Measurements from ENCODE around the gene BBOX1. TPM values are rescaled to one million over a fixed set of nuclear protein-coding genes. Genes with fewer than 3 reads are reported as not detected.

Gene BBOX1
- total and polyA plus RNA-seq, 5 donors from 2014 or later = not detected

- no peaks in the 10 kb centered on the region for H3K4me1 Mint-ChIP-seq
- peaks cover 2 to 23% (median 8%) of the 10 kb centered on the region in 7 donors for H3K9me3 Mint-ChIP-seq
- H3K4me3 Mint-ChIP-seq = no peak overlapping the region
- Histone ChIP-seq H3K9me3 (ENCODE audit: control insufficient read depth in 2 of 2, low read length in 2 of 2) (no peaks in the 10 kb centered on the region), H3K27me3 (ENCODE audit: control insufficient read depth, insufficient read depth, low read length) (no peaks in the 10 kb centered on the region), H3K36me3 (ENCODE audit: control insufficient read depth, insufficient read depth, low read length) (no peaks in the 10 kb centered on the region), H3K4me1 (ENCODE audit: control insufficient read depth, insufficient read depth, low read length, poor library complexity, severe bottlenecking) (no peaks in the 10 kb centered on the region), H3K4me3 (ENCODE audit: low read depth, low read length) (no peak overlapping the region), H3K27ac (ENCODE audit: insufficient read depth, low read length, poor library complexity, severe bottlenecking) (no peak overlapping the region)
- H3K27ac Mint-ChIP-seq = peak overlapping the region in 1 of 3 donors; percentile 22
- ATAC-seq (ENCODE audit: low read depth in 2 of 2) (no peak), DNase-seq (no peak)
- H3K27me3 Mint-ChIP-seq = no peaks in the 10 kb centered on the region
- H3K36me3 Mint-ChIP-seq = no peaks in the 10 kb centered on the region
These were observed 35.5 kb downstream of the BBOX1 start for GRCh38 chr11:27076121-27076589.

GRCh38 chr11:27081056-27081455 is 40.4 kb downstream of the BBOX1 start:
- DNase-seq (no peak), ATAC-seq (ENCODE audit: low read depth in 2 of 2) (no peak)
- Mint-ChIP-seq H3K9me3 (peaks cover 2 to 14% (median 5%) of the 10 kb centered on the region in 7 donors), H3K27ac (no peak overlapping the region), H3K4me1 (no peaks in the 10 kb centered on the region), H3K36me3 (no peaks in the 10 kb centered on the region), H3K27me3 (no peaks in the 10 kb centered on the region), H3K4me3 (no peak overlapping the region)
- no peaks in the 10 kb centered on the region for H3K27me3 ChIP-seq (ENCODE audit: control insufficient read depth, insufficient read depth, low read length)
- H3K4me3 ChIP-seq (ENCODE audit: low read depth, low read length) = no peak overlapping the region
- H3K9me3 ChIP-seq (ENCODE audit: control insufficient read depth in 2 of 2, low read length in 2 of 2) = no peaks in the 10 kb centered on the region
- H3K36me3 ChIP-seq (ENCODE audit: control insufficient read depth, insufficient read depth, low read length) = no peaks in the 10 kb centered on the region
- no peak overlapping the region for H3K27ac ChIP-seq (ENCODE audit: insufficient read depth, low read length, poor library complexity, severe bottlenecking)
- no peaks in the 10 kb centered on the region for H3K4me1 ChIP-seq (ENCODE audit: control insufficient read depth, insufficient read depth, low read length, poor library complexity, severe bottlenecking)

- peaks cover 1% of the 10 kb centered on the region for H3K27me3 Mint-ChIP-seq
- H3K27ac ChIP-seq (ENCODE audit: insufficient read depth, low read length, poor library complexity, severe bottlenecking) = no peak overlapping the region
- peaks cover 2 to 15% (median 4%) of the 10 kb centered on the region in 7 donors for H3K9me3 Mint-ChIP-seq
- H3K9me3 ChIP-seq (ENCODE audit: control insufficient read depth in 2 of 2, low read length in 2 of 2) = no peaks in the 10 kb centered on the region
- H3K36me3 Mint-ChIP-seq = no peaks in the 10 kb centered on the region
- H3K27ac Mint-ChIP-seq = no peak overlapping the region
- no peak overlapping the region for H3K4me3 ChIP-seq (ENCODE audit: low read depth, low read length)
- DNase-seq (no peak), ATAC-seq (ENCODE audit: low read depth in 2 of 2) (no peak)
- no peaks in the 10 kb centered on the region for H3K4me1 Mint-ChIP-seq
- no peak overlapping the region for H3K4me3 Mint-ChIP-seq
- no peaks in the 10 kb centered on the region for H3K4me1 ChIP-seq (ENCODE audit: control insufficient read depth, insufficient read depth, low read length, poor library complexity, severe bottlenecking)
- no peaks in the 10 kb centered on the region for H3K36me3 ChIP-seq (ENCODE audit: control insufficient read depth, insufficient read depth, low read length)
- no peaks in the 10 kb centered on the region for H3K27me3 ChIP-seq (ENCODE audit: control insufficient read depth, insufficient read depth, low read length)
These were observed 42.6 kb downstream of the BBOX1 start for GRCh38 chr11:27083241-27083640.

- H3K36me3 ChIP-seq (ENCODE audit: control insufficient read depth, insufficient read depth, low read length) = no peaks in the 10 kb centered on the region
- H3K4me3 Mint-ChIP-seq = no peak overlapping the region
- no peak overlapping the region for H3K27ac ChIP-seq (ENCODE audit: insufficient read depth, low read length, poor library complexity, severe bottlenecking)
- H3K27ac Mint-ChIP-seq = no peak overlapping the region
- no peak for DNase-seq
- no peak for ATAC-seq (ENCODE audit: low read depth in 2 of 2)
- H3K27me3 ChIP-seq (ENCODE audit: control insufficient read depth, insufficient read depth, low read length) = no peaks in the 10 kb centered on the region
- H3K4me1 ChIP-seq (ENCODE audit: control insufficient read depth, insufficient read depth, low read length, poor library complexity, severe bottlenecking) = no peaks in the 10 kb centered on the region
- no peaks in the 10 kb centered on the region for H3K9me3 ChIP-seq (ENCODE audit: control insufficient read depth in 2 of 2, low read length in 2 of 2)
- H3K27me3 Mint-ChIP-seq = peaks cover 4% of the 10 kb centered on the region
- H3K36me3 Mint-ChIP-seq = no peaks in the 10 kb centered on the region
- peaks cover 1 to 10% (median 4%) of the 10 kb centered on the region in 7 donors for H3K9me3 Mint-ChIP-seq
- H3K4me3 ChIP-seq (ENCODE audit: low read depth, low read length) = no peak overlapping the region
- H3K4me1 Mint-ChIP-seq = no peaks in the 10 kb centered on the region
These were observed 43.2 kb downstream of the BBOX1 start for GRCh38 chr11:27083782-27084181.

GRCh38 chr11:27084518-27084917 is 43.9 kb downstream of the BBOX1 start:
- Mint-ChIP-seq H3K36me3 (no peaks in the 10 kb centered on the region), H3K27me3 (peaks cover 4% of the 10 kb centered on the region), H3K27ac (no peak overlapping the region), H3K4me3 (no peak overlapping the region), H3K9me3 (peaks cover 1 to 9% (median 6%) of the 10 kb centered on the region in 7 donors), H3K4me1 (no peaks in the 10 kb centered on the region)
- H3K36me3 ChIP-seq (ENCODE audit: control insufficient read depth, insufficient read depth, low read length) = no peaks in the 10 kb centered on the region
- no peaks in the 10 kb centered on the region for H3K9me3 ChIP-seq (ENCODE audit: control insufficient read depth in 2 of 2, low read length in 2 of 2)
- no peak for ATAC-seq (ENCODE audit: low read depth in 2 of 2)
- H3K27me3 ChIP-seq (ENCODE audit: control insufficient read depth, insufficient read depth, low read length) = no peaks in the 10 kb centered on the region
- no peak overlapping the region for H3K27ac ChIP-seq (ENCODE audit: insufficient read depth, low read length, poor library complexity, severe bottlenecking)
- H3K4me1 ChIP-seq (ENCODE audit: control insufficient read depth, insufficient read depth, low read length, poor library complexity, severe bottlenecking) = no peaks in the 10 kb centered on the region
- no peak for DNase-seq
- H3K4me3 ChIP-seq (ENCODE audit: low read depth, low read length) = no peak overlapping the region

GRCh38 chr11:27085111-27085510 is 44.5 kb downstream of the BBOX1 start:
- Mint-ChIP-seq H3K27ac (no peak overlapping the region), H3K9me3 (peaks cover 3 to 15% (median 7%) of the 10 kb centered on the region in 7 donors), H3K27me3 (peaks cover 4% of the 10 kb centered on the region), H3K36me3 (no peaks in the 10 kb centered on the region), H3K4me3 (no peak overlapping the region), H3K4me1 (no peaks in the 10 kb centered on the region)
- ATAC-seq (ENCODE audit: low read depth in 2 of 2) = no peak
- H3K36me3 ChIP-seq (ENCODE audit: control insufficient read depth, insufficient read depth, low read length) = no peaks in the 10 kb centered on the region
- H3K27ac ChIP-seq (ENCODE audit: insufficient read depth, low read length, poor library complexity, severe bottlenecking) = no peak overlapping the region
- DNase-seq = no peak
- no peaks in the 10 kb centered on the region for H3K9me3 ChIP-seq (ENCODE audit: control insufficient read depth in 2 of 2, low read length in 2 of 2)
- H3K4me3 ChIP-seq (ENCODE audit: low read depth, low read length) = no peak overlapping the region
- H3K4me1 ChIP-seq (ENCODE audit: control insufficient read depth, insufficient read depth, low read length, poor library complexity, severe bottlenecking) = no peaks in the 10 kb centered on the region
- no peaks in the 10 kb centered on the region for H3K27me3 ChIP-seq (ENCODE audit: control insufficient read depth, insufficient read depth, low read length)

- no peak overlapping the region for H3K4me3 ChIP-seq (ENCODE audit: low read depth, low read length)
- Mint-ChIP-seq H3K4me1 (no peaks in the 10 kb centered on the region), H3K36me3 (no peaks in the 10 kb centered on the region), H3K4me3 (no peak overlapping the region), H3K27ac (no peak overlapping the region), H3K9me3 (peaks cover 3 to 20% (median 10%) of the 10 kb centered on the region in 7 donors), H3K27me3 (peaks cover 4% of the 10 kb centered on the region)
- no peaks in the 10 kb centered on the region for H3K27me3 ChIP-seq (ENCODE audit: control insufficient read depth, insufficient read depth, low read length)
- H3K9me3 ChIP-seq (ENCODE audit: control insufficient read depth in 2 of 2, low read length in 2 of 2) = no peaks in the 10 kb centered on the region
- H3K27ac ChIP-seq (ENCODE audit: insufficient read depth, low read length, poor library complexity, severe bottlenecking) = no peak overlapping the region
- ATAC-seq (ENCODE audit: low read depth in 2 of 2) (no peak), DNase-seq (no peak)
- H3K36me3 ChIP-seq (ENCODE audit: control insufficient read depth, insufficient read depth, low read length) = no peaks in the 10 kb centered on the region
- no peaks in the 10 kb centered on the region for H3K4me1 ChIP-seq (ENCODE audit: control insufficient read depth, insufficient read depth, low read length, poor library complexity, severe bottlenecking)
These were observed 45.0 kb downstream of the BBOX1 start for GRCh38 chr11:27085605-27086004.

- no peaks in the 10 kb centered on the region for H3K9me3 ChIP-seq (ENCODE audit: control insufficient read depth in 2 of 2, low read length in 2 of 2)
- no peak overlapping the region for H3K27ac ChIP-seq (ENCODE audit: insufficient read depth, low read length, poor library complexity, severe bottlenecking)
- H3K4me3 ChIP-seq (ENCODE audit: low read depth, low read length) = no peak overlapping the region
- no peaks in the 10 kb centered on the region for H3K4me1 ChIP-seq (ENCODE audit: control insufficient read depth, insufficient read depth, low read length, poor library complexity, severe bottlenecking)
- peaks cover 4% of the 10 kb centered on the region for H3K27me3 Mint-ChIP-seq
- no peaks in the 10 kb centered on the region for H3K36me3 Mint-ChIP-seq
- no peaks in the 10 kb centered on the region for H3K36me3 ChIP-seq (ENCODE audit: control insufficient read depth, insufficient read depth, low read length)
- DNase-seq (no peak), ATAC-seq (ENCODE audit: low read depth in 2 of 2) (no peak)
- no peak overlapping the region for H3K4me3 Mint-ChIP-seq
- H3K4me1 Mint-ChIP-seq = no peaks in the 10 kb centered on the region
- H3K27ac Mint-ChIP-seq = no peak overlapping the region
- H3K27me3 ChIP-seq (ENCODE audit: control insufficient read depth, insufficient read depth, low read length) = no peaks in the 10 kb centered on the region
- peaks cover 2 to 31% (median 11%) of the 10 kb centered on the region in 7 donors for H3K9me3 Mint-ChIP-seq
These were observed 46.8 kb downstream of the BBOX1 start for GRCh38 chr11:27087432-27087831.
